ENCODE measurements around the gene VASN. TPM values are rescaled to one million over a fixed set of nuclear protein-coding genes. Genes with fewer than 3 reads are reported as not detected.

The VASN gene
- total RNA-seq, 1 experiment from 2014 or later, result 45.3 TPM

DNA sequence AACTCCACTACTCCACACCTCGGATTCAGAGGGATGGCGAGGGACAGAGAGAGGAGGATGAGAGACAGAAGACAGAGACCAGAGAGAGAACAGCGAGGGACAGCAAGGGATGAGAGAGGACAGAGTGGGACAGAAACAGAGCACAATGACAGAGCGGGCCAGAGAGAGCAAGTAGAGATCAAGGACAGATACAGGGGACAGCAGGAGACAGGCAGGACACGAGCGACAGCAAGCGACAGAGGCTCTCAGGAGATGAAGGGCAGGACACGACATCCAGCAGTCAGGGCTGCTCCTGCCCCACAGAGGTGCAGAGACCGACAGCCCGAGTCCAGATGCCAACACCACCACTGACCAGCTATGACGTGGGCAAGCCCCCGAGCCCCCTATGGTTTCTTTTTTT lies 29.9 kb downstream of the VASN start:
- ChIA-PET POLR2A (ENCODE audit: unreplicated experiment) (no interaction called here), CTCF (interaction anchor here (0.7 to 2.8 kb wide), 5 partner anchors 8 to 148 kb away, joined by 3 to 16 read pairs (median 6); no protein-coding TSS in a partner anchor)
- H2AFZ ChIP-seq, result no peak overlapping the region
- no peak overlapping the region for H3K27ac ChIP-seq
- no peaks in the 10 kb centered on the region for H3F3A ChIP-seq (ENCODE audit: insufficient read depth, low read depth)
- H3K27me3 ChIP-seq (ENCODE audit: insufficient read depth, low read depth), result no peaks in the 10 kb centered on the region
- intact Hi-C loops (cut with micrococcal nuclease; ENCODE audit: unreplicated experiment), result loop anchor here (5.0 kb wide), 2 partner anchors 149 to 709 kb away; no protein-coding TSS in a partner anchor
- H3K4me3 ChIP-seq, result no peak overlapping the region
- no peak for DNase-seq
- no peaks in the 10 kb centered on the region for H3K9me3 ChIP-seq (ENCODE audit: insufficient read depth, low read depth)
- no peaks in the 10 kb centered on the region for H3K36me3 ChIP-seq (ENCODE audit: low read depth)
- no peak overlapping the region for H3K4me2 ChIP-seq
- no peaks in the 10 kb centered on the region for H4K20me1 ChIP-seq (ENCODE audit: insufficient read depth)
- peaks cover 4% of the 10 kb centered on the region; the same call in 1 of the 2 replicates for H3K4me1 ChIP-seq (replicated peaks; ENCODE audit: insufficient read depth)
- no peaks in the 10 kb centered on the region for H3K79me2 ChIP-seq (ENCODE audit: low read depth)
- TF ChIP-seq, protein P1, sequence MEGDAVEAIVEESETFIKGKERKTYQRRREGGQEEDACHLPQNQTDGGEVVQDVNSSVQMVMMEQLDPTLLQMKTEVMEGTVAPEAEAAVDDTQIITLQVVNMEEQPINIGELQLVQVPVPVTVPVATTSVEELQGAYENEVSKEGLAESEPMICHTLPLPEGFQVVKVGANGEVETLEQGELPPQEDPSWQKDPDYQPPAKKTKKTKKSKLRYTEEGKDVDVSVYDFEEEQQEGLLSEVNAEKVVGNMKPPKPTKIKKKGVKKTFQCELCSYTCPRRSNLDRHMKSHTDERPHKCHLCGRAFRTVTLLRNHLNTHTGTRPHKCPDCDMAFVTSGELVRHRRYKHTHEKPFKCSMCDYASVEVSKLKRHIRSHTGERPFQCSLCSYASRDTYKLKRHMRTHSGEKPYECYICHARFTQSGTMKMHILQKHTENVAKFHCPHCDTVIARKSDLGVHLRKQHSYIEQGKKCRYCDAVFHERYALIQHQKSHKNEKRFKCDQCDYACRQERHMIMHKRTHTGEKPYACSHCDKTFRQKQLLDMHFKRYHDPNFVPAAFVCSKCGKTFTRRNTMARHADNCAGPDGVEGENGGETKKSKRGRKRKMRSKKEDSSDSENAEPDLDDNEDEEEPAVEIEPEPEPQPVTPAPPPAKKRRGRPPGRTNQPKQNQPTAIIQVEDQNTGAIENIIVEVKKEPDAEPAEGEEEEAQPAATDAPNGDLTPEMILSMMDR (conservative IDR thresholded peaks at IDR 0.05), result no peak
- no peak for TF ChIP-seq EZH2 (IDR thresholded peaks at IDR 0.05; ENCODE audit: low read depth)
- BruUV-seq (replicated peaks), result no TSS peak
- H3K9me2 ChIP-seq (ENCODE audit: insufficient read depth), result no peaks in the 10 kb centered on the region

DNA sequence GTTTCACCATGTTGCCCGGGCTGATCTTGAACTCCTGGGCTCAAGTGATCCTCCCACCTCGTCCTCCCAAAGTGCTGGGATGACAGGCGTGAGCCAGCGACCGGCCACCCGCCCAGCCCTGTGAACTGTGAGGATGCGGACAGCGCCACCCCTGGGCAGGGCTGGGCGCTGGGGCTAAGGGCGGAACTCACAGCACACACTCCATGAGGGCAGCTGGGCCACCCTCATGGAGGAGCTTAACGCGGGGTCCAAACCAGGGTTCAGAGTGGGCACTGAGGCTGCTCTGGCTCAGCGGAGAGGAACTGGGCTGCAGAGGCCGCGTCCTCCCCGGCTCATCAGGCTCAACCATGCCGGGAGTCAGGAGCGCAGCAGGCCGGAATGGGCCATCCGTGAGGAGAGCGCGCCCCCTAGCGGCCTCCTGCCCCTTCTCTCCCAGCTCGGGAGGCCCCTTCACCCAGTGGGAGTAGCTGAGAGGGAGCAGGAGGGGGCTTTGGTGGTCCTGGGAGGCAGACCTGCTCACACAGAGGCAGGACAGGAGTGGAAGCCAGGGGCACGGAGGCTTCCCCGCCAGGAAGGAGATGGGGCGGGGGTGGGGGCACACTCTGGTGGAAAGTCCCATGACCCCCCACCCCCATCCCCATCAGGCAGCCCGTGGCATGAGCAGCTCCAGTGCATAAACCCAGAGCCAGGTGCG lies 30.9 kb downstream of the VASN start:
- Histone ChIP-seq H4K20me1 (ENCODE audit: insufficient read depth) (no peaks in the 10 kb centered on the region), H3K9me2 (ENCODE audit: insufficient read depth) (no peaks in the 10 kb centered on the region), H2AFZ (no peak overlapping the region), H3K4me1 (replicated peaks; ENCODE audit: insufficient read depth) (peaks cover 4% of the 10 kb centered on the region; the same call in 1 of the 2 replicates), H3K36me3 (ENCODE audit: low read depth) (no peaks in the 10 kb centered on the region), H3K27ac (no peak overlapping the region), H3K79me2 (ENCODE audit: low read depth) (no peaks in the 10 kb centered on the region), H3K9me3 (ENCODE audit: insufficient read depth, low read depth) (no peaks in the 10 kb centered on the region), H3K4me2 (peak overlapping the region; percentile 56), H3K27me3 (ENCODE audit: insufficient read depth, low read depth) (no peaks in the 10 kb centered on the region), H3K4me3 (no peak overlapping the region), H3F3A (ENCODE audit: insufficient read depth, low read depth) (no peaks in the 10 kb centered on the region)
- TF ChIP-seq, protein P1 (conservative IDR thresholded peaks at IDR 0.05), result peak; percentile 93
- no peak for TF ChIP-seq EZH2 (IDR thresholded peaks at IDR 0.05; ENCODE audit: low read depth)
- peak in 1 of 2 experiments; percentile 87 for DNase-seq
- BruUV-seq (replicated peaks), result no TSS peak
- POLR2A ChIA-PET (ENCODE audit: unreplicated experiment), result interaction anchor here (0.5 to 0.6 kb wide), 2 partner anchors 10 to 446 kb away, joined by 6 to 16 read pairs; no protein-coding TSS in a partner anchor
- intact Hi-C loops (cut with micrococcal nuclease; ENCODE audit: unreplicated experiment), result loop anchor here (1.0 to 5.0 kb wide), 5 partner anchors 43 to 710 kb away; no protein-coding TSS in a partner anchor
- CTCF ChIA-PET, result interaction anchor here (0.5 to 2.8 kb wide), 17 partner anchors 10 to 471 kb away, joined by 3 to 18 read pairs (median 6); partner anchors contain the start of gene PAM16

DNA sequence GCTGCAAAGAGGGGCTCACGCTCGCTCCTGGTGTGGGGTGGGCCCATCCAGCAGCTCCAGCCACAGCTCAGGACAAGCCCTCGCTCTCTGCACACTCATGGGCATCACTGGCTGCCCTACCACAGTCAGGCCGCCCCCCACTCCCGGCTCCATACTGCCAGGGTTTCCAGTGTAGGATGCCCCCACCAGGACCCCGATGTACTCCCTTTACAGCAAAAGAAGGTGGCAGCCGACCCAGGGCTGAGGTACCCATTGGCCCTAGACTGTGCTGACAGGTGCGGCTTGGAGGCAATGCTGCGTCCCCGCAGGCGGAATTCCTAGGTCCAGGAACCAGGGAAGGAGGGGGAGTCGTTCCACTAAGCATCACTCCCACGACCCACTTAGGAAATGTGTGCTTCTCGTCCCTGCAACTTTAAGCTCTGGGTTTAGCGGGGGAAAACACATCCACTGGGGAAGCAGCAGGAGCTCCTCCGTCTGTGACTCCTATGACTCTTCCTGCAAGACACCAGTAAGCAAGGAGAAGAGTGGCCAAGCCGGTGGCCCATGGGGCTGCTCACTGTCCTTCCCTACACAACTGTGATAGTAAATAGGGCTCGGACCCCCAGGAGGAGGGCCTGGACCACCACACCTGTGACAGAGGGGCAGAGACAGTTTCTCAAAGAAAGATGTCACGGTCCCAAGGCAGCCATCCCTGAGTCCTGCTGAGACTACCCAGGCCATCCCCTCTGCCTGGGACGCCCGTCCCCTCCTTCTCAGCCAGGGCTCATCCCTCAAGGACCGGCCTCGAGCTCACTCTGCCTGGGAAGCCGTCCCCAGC lies 31.7 kb downstream of the VASN start:
- no peaks in the 10 kb centered on the region for H3K36me3 ChIP-seq (ENCODE audit: low read depth)
- no peaks in the 10 kb centered on the region for H3K79me2 ChIP-seq (ENCODE audit: low read depth)
- intact Hi-C loops (cut with micrococcal nuclease; ENCODE audit: unreplicated experiment), result loop anchor here (2.0 to 5.0 kb wide), 3 partner anchors 151 to 711 kb away; no protein-coding TSS in a partner anchor
- CTCF ChIA-PET, result interaction anchor here (0.5 to 2.8 kb wide), 13 partner anchors 10 to 630 kb away, joined by 3 to 16 read pairs (median 5); partner anchors contain the start of gene PAM16
- H3F3A ChIP-seq (ENCODE audit: insufficient read depth, low read depth), result no peaks in the 10 kb centered on the region
- TF ChIP-seq, protein P1 (conservative IDR thresholded peaks at IDR 0.05), result no peak
- TF ChIP-seq EZH2 (IDR thresholded peaks at IDR 0.05; ENCODE audit: low read depth), result no peak
- no TSS peak for BruUV-seq (replicated peaks)
- H3K9me3 ChIP-seq (ENCODE audit: insufficient read depth, low read depth), result no peaks in the 10 kb centered on the region
- no peak overlapping the region for H2AFZ ChIP-seq
- no peaks in the 10 kb centered on the region for H4K20me1 ChIP-seq (ENCODE audit: insufficient read depth)
- no peak overlapping the region for H3K4me2 ChIP-seq
- no peak for DNase-seq
- H3K9me2 ChIP-seq (ENCODE audit: insufficient read depth), result no peaks in the 10 kb centered on the region
- H3K4me3 ChIP-seq, result no peak overlapping the region
- peaks cover 4% of the 10 kb centered on the region; the same call in 1 of the 2 replicates for H3K4me1 ChIP-seq (replicated peaks; ENCODE audit: insufficient read depth)
- no peak overlapping the region for H3K27ac ChIP-seq
- POLR2A ChIA-PET (ENCODE audit: unreplicated experiment), result interaction anchor here (0.5 to 0.6 kb wide), 3 partner anchors 95 to 446 kb away, joined by 3 to 16 read pairs (median 8); no protein-coding TSS in a partner anchor
- H3K27me3 ChIP-seq (ENCODE audit: insufficient read depth, low read depth), result no peaks in the 10 kb centered on the region
